Measurements from ENCODE around the gene ACAD8. TPM values are rescaled to one million over a fixed set of nuclear protein-coding genes. Genes with fewer than 3 reads are reported as not detected.

ACAD8 gene
- total RNA-seq, 1 experiment from 2014 or later = 34.8 TPM

GRCh38 chr11:134257101-134257500, 3.7 kb downstream of the ACAD8 start:
- Histone ChIP-seq H3K36me3 (ENCODE audit: insufficient read depth, low read length, poor library complexity, severe bottlenecking) (peaks cover 29% of the 10 kb centered on the region), H3K4me3 (ENCODE audit: low read depth, low read length, poor library complexity, severe bottlenecking) (no peak overlapping the region), H3K9me3 (ENCODE audit: low read depth, low read length, poor library complexity, severe bottlenecking) (no peaks in the 10 kb centered on the region), H3K27ac (ENCODE audit: low read depth, low read length, poor library complexity, severe bottlenecking) (no peak overlapping the region), H3K4me1 (ENCODE audit: insufficient read depth, low read length, poor library complexity, severe bottlenecking) (peaks cover 8% of the 10 kb centered on the region), H3K27me3 (replicated peaks; ENCODE audit: insufficient read depth, low read depth, low read length, poor library complexity) (no peaks in the 10 kb centered on the region)
- TF ChIP-seq CTCF (conservative IDR thresholded peaks at IDR 0.05; ENCODE audit: low read depth, low read length) (no peak), EZH2 (IDR thresholded peaks at IDR 0.05; ENCODE audit: borderline replicate concordance, low read depth, low read length, poor library complexity, severe bottlenecking) (no peak)
- ChIA-PET POLR2A (ENCODE audit: low non-redundant PET) (no interaction called here), CTCF (no interaction called here)
- intact Hi-C loops (cut with micrococcal nuclease; ENCODE audit: unreplicated experiment) = no loop called here
- DNase-seq (ENCODE audit: low spot score) = no peak
- BruUV-seq (replicated peaks) = no TSS peak

- Histone ChIP-seq H3K36me3 (ENCODE audit: insufficient read depth, low read length, poor library complexity, severe bottlenecking) (peaks cover 42% of the 10 kb centered on the region), H3K27me3 (replicated peaks; ENCODE audit: insufficient read depth, low read depth, low read length, poor library complexity) (no peaks in the 10 kb centered on the region), H3K4me3 (ENCODE audit: low read depth, low read length, poor library complexity, severe bottlenecking) (no peak overlapping the region), H3K4me1 (ENCODE audit: insufficient read depth, low read length, poor library complexity, severe bottlenecking) (peaks cover 4% of the 10 kb centered on the region), H3K9me3 (ENCODE audit: low read depth, low read length, poor library complexity, severe bottlenecking) (no peaks in the 10 kb centered on the region), H3K27ac (ENCODE audit: low read depth, low read length, poor library complexity, severe bottlenecking) (no peak overlapping the region)
- DNase-seq (ENCODE audit: low spot score) = no peak
- POLR2A ChIA-PET (ENCODE audit: low non-redundant PET) = no interaction called here
- no TSS peak for BruUV-seq (replicated peaks)
- intact Hi-C loops (cut with micrococcal nuclease; ENCODE audit: unreplicated experiment) = no loop called here
- TF ChIP-seq EZH2 (IDR thresholded peaks at IDR 0.05; ENCODE audit: borderline replicate concordance, low read depth, low read length, poor library complexity, severe bottlenecking) = no peak
- no peak for TF ChIP-seq CTCF (conservative IDR thresholded peaks at IDR 0.05; ENCODE audit: low read depth, low read length)
- CTCF ChIA-PET = no interaction called here
Measured at GRCh38 chr11:134258577-134258976, 5.2 kb downstream of the ACAD8 start.

- ChIA-PET CTCF (no interaction called here), POLR2A (ENCODE audit: low non-redundant PET) (no interaction called here)
- H3K36me3 ChIP-seq (ENCODE audit: insufficient read depth, low read length, poor library complexity, severe bottlenecking) = peaks cover 46% of the 10 kb centered on the region
- no TSS peak for BruUV-seq (replicated peaks)
- DNase-seq (ENCODE audit: low spot score) = no peak
- H3K9me3 ChIP-seq (ENCODE audit: low read depth, low read length, poor library complexity, severe bottlenecking) = no peaks in the 10 kb centered on the region
- TF ChIP-seq CTCF (conservative IDR thresholded peaks at IDR 0.05; ENCODE audit: low read depth, low read length) = no peak
- no peak for TF ChIP-seq EZH2 (IDR thresholded peaks at IDR 0.05; ENCODE audit: borderline replicate concordance, low read depth, low read length, poor library complexity, severe bottlenecking)
- H3K27me3 ChIP-seq (replicated peaks; ENCODE audit: insufficient read depth, low read depth, low read length, poor library complexity) = no peaks in the 10 kb centered on the region
- H3K4me3 ChIP-seq (ENCODE audit: low read depth, low read length, poor library complexity, severe bottlenecking) = no peak overlapping the region
- intact Hi-C loops (cut with micrococcal nuclease; ENCODE audit: unreplicated experiment) = no loop called here
- H3K27ac ChIP-seq (ENCODE audit: low read depth, low read length, poor library complexity, severe bottlenecking) = no peak overlapping the region
- no peaks in the 10 kb centered on the region for H3K4me1 ChIP-seq (ENCODE audit: insufficient read depth, low read length, poor library complexity, severe bottlenecking)
Measured at GRCh38 chr11:134260503-134260902, 7.1 kb downstream of the ACAD8 start.

All from A673 (cell line).